ENCODE data around the gene ZNF534.
"Not testable (repeated sequence)": the region's sequence is repeated elsewhere in the genome, so short reads cannot be mapped to it uniquely, and the experiment has no call there.

ZNF534 gene

DNA sequence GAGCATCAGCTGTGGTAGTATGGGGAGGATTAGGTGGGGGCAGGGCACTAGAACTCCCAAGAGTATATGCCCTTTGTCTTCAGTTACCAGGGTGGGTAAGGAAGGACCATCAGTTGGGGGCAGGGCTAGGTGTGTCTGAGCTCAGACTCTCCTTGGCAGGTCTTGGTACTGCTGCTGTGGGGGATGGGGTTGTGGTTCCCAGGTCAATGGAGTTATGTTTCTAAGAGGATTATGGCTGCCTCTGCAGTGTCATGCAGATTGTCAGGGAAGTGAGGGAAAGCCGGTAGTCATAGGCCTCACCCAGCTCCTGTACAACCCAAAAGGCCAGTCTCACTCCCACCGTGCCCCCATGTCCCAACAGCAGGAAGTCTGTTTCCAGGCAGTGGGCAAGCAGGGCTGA is 15.6 kb downstream of the ZNF534 start:
- no peak for DNase-seq (ENCODE audit: insufficient read length, low spot score)
- no peak for FAIRE-seq
- TF ChIP-seq, protein P1, sequence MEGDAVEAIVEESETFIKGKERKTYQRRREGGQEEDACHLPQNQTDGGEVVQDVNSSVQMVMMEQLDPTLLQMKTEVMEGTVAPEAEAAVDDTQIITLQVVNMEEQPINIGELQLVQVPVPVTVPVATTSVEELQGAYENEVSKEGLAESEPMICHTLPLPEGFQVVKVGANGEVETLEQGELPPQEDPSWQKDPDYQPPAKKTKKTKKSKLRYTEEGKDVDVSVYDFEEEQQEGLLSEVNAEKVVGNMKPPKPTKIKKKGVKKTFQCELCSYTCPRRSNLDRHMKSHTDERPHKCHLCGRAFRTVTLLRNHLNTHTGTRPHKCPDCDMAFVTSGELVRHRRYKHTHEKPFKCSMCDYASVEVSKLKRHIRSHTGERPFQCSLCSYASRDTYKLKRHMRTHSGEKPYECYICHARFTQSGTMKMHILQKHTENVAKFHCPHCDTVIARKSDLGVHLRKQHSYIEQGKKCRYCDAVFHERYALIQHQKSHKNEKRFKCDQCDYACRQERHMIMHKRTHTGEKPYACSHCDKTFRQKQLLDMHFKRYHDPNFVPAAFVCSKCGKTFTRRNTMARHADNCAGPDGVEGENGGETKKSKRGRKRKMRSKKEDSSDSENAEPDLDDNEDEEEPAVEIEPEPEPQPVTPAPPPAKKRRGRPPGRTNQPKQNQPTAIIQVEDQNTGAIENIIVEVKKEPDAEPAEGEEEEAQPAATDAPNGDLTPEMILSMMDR (IDR thresholded peaks at IDR 0.05; ENCODE audit: insufficient read depth, missing control alignments), result no peak

DNA sequence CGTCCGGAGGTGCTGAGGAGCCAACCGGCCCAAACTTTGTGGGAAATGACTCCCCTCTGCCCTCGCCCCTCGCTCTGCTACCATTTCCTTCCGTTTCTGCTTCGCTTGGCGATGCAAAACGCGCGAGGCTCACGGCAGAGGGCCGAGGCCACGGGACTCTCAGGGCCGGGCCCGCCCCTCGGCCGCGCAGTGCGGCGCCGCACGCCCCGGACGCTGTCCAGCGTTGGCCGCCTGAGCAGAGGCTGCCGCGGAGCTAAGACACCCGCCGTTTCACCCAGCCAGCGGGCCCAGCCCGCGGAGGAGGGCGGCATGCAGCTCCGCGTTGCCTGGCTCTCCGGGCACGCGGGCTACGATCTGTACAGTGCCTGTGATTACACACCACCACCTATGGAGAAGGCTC is 22.3 kb downstream of the ZNF534 start:
- TF ChIP-seq, protein P1 (IDR thresholded peaks at IDR 0.05; ENCODE audit: insufficient read depth, missing control alignments), result no peak
- FAIRE-seq (no peak), DNase-seq (ENCODE audit: insufficient read length, low spot score) (no peak)

DNA sequence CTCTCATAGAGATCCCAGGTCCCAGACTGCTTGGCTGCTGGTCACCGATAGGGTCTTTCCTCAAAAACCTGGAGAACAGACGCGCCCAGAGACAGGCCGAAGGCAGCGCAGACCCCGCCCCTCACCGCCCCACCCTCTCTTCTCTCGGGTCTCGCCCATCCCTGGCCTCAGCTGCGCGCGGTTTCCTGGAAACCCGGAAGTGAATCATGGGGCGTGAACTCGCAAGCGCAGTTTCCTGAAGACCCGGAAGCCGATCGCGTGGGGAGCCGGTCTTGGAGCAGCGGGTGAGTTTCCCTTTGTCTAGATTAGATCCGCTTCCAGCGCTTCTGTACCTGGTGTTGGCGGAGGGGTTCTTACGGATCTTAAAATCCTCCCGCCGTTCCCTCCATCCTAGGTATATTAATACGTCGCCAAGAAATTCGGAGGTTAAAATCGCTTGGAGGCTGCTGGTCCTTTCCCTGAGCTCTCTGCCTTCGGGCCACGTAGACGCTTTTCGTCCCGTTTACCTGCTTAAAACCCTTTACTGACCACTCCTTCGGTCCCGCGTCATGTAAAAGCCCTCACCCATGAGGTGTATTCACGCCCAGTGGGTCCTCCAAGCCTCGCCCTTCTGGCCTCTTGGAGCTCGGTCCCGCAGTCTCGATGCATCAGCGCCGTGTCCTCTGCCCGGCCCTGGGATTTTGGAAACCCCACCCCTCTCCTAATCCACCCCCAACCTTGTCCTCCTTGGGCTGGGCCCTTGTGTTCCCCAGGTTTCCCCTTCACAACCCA is 24.6 kb downstream of the ZNF534 start, which contains the start of gene ZNF578:
TSS of gene ZNF578 (plus strand) at position 230 of the 771 bp plus-strand sequence. CDS start 48,293 bp downstream, outside the sequence.
- DNase-seq (ENCODE audit: insufficient read length, low spot score) (peak; percentile 94), FAIRE-seq (no peak)
- TF ChIP-seq, protein P1 (IDR thresholded peaks at IDR 0.05; ENCODE audit: insufficient read depth, missing control alignments), result no peak

DNA sequence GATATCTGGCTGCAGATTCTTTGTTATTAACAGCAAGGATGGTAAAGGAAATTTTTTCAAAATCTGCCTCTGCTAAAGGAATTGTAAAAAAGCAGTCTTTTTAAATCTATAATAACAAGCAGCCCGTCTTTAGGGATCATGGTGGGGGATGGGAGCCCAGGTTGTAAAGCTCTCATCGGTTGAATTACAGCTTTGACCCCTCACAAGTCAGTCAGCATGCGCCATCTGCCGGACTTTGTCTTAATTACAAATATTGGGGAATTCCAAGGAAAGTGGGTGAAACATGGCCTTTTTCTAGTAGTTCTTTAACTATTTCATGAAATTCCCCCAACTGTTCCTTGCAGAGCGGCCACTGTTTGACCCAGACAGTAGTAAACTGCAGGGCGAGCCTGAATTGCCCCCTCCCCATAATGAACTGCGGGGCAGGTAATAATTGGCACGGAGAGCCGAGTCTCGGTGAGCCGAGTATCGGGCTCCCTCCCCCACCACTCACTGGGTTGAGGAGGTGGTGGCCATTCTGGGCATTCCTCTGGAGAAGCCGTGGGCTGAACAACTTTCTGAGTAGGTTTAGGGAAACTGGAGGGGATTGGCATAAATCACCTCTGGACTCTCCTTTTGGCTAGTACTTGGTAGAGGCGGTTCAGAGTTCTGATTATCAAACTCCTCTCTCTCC is 36.0 kb downstream of the ZNF534 start:
- FAIRE-seq (peak; percentile 51), DNase-seq (ENCODE audit: insufficient read length, low spot score) (peak; percentile 43)
- TF ChIP-seq, protein P1 (IDR thresholded peaks at IDR 0.05; ENCODE audit: insufficient read depth, missing control alignments), result peak; percentile 73

DNA sequence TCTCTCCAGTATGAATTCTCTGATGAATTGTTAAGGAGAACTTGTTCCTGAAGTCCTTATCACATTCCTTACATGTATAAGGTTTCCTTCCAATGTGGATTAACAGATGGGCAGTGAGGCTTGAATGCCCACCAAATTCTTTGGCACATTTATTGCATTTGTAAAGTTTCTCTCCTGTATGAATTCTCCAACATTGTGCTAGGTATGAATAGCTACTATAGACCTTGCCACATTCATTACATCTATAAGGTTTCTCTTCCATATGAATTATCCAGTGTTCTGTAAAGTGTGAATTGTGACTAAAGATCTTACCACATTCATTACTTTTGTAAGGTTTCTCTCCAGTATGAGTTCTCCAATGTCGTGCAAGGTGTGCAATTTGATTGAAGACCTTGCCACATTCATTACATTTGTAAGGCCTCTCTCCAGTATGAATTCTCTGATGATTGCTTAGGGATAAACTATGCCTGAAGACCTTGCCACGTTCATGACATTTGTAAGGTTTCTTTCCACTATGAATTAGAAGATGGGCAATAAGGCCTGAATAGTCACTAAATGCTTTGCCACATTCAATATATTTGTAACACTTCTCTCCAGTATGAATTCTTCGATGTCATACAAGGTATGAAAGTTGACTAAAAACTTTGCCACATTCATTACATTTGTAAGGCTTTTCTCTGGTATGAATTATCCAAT is 44.9 kb downstream of the ZNF534 start:
- FAIRE-seq (peak; percentile 38), DNase-seq (ENCODE audit: insufficient read length, low spot score) (no peak)
- TF ChIP-seq, protein P1 (IDR thresholded peaks at IDR 0.05; ENCODE audit: insufficient read depth, missing control alignments), result no peak

DNA sequence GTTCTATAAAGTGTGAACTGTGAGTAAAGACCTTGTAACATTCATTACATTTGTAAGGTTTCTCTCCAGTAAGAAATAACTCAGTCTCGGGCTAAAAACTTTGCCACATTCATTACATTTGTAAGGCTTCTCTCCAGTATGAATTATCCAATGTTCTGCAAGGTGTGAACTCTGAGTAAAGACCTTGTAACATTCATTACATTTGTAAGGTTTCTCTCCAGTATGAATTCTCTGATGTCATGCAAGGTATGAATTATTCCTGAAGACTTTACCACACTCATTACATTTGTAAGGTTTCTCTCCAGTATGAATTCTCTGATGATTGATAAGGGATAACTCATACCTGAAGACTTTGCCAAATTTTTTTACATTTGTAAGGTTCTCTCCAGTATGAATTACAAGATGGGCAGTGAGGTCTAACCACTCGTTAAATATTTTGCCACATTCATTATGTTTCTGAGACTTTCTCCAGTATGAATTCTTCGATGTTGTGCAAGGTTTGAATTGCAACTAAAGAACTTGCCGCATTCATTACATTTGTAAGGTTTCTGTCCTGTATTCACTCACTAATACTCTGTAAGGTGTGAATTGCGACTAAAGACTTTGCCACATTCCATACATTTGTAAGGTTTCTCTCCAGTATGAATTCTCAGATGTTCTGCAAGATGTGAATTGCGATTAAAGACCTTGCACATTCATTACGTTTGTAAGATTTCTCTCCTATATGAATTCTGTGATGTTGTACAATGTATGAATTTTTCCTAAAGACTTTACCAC is 45.6 kb downstream of the ZNF534 start:
- TF ChIP-seq, protein P1 (IDR thresholded peaks at IDR 0.05; ENCODE audit: insufficient read depth, missing control alignments), result no peak
- DNase-seq (ENCODE audit: insufficient read length, low spot score), result no peak
- no peak for FAIRE-seq

DNA sequence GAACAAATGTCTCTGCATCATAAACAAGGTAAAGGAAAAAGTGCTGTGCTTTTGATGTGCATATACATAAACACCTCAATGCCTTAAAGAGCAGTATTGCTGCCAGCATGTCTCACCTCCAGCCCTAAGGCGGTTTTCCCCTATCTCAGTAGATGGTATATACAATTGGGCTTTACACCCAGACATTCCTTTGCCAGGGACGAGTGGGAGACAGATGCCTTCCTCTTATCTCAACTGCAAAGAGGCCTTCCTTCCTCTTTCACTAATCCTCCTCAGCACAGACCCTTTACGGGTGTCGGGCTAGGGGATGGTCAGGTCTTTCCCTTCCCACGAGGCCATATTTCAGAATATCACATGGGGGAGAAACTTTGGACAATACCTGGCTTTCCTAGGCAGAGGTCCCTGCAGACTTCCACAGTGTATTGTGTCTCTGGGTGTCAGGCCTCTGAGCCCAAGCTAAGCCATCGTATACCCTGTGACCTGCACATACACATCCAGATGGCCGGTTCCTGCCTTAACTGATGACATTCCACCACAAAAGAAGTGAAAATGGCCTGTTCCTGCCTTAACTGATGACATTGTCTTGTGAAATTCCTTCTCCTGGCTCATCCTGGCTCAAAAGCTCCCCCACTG is 55.3 kb downstream of the ZNF534 start:
- FAIRE-seq; DNase-seq (ENCODE audit: insufficient read length, low spot score): not testable (repeated sequence)

DNA sequence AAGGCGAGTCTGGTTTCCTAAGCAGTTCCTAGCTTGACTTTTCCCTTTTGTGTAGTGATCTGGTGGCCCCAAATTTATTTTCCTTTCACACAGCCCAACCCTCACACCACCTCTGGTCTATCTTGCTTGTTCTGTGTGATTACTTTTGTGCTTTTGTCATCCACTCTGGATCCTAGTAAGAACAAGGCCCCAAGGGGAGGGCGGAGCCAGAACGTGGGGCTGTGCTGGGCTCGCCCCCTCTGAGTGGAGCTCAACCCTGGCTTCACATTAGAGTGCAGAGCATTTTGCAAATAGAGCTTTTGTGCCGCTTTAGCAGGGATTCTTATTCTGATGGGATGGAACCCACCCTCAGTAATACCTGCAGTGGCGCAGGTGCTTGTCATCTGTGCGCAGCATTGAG is 56.1 kb downstream of the ZNF534 start:
- not testable (repeated sequence) for FAIRE-seq; DNase-seq (ENCODE audit: insufficient read length, low spot score)

DNA sequence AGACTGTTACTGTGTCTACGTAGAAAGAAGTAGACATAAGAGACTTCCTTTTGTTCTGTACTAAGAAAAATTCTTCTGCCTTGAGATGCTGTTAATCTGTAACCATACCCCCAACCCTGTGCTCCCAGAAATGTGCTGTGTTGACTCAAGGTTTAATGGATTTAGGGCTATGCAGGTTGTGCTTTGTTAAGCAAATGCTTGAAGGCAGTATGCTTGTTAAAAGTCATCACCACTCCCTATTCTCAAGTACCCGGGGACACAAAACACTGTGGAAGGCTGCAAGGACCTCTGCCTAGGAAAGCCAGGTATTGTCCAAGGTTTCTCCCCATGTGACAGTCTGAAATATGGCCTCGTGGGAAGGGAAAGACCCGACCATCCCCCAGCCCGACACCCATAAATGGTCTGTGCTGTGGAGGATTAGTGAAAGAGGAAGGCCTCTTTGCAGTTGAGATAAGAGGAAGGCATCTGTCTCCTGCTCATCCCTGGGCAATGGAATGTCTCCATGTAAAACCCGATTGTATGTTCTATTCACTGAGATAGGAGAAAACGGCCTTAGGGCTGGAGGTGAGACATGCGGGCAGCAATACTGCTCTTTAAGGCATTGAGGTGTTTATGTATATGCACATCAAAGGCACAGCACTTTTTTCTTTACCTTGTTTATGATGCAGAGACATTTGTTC is 56.8 kb downstream of the ZNF534 start:
- FAIRE-seq; DNase-seq (ENCODE audit: insufficient read length, low spot score): not testable (repeated sequence)

Data from D721Med (cell line).